Rectal smooth muscle tissue (tissue), 1 donor: ENCODE measurements around the gene AHSA1.

Experiments used
- H3K27ac ChIP-seq: one replicate; pipeline ENCODE4 v1.7.0; 2013; ENCODE audit warnings: low read depth, low read length, inconsistent platforms
- H3K27me3 ChIP-seq: one replicate; pipeline ENCODE4 v1.7.0; 2013; ENCODE audit warnings: low read length; ENCODE audit not compliant: control insufficient read depth, insufficient read depth
- H3K36me3 ChIP-seq: one replicate; pipeline ENCODE4 v1.7.0; 2013; ENCODE audit warnings: low read length; ENCODE audit not compliant: control insufficient read depth, insufficient read depth
- H3K4me1 ChIP-seq: one replicate; pipeline ENCODE4 v1.7.0; 2013; ENCODE audit warnings: low read length; ENCODE audit not compliant: control insufficient read depth, insufficient read depth
- H3K4me3 ChIP-seq: one replicate; pipeline ENCODE4 v1.7.0; 2013; ENCODE audit warnings: low read length
- H3K9ac ChIP-seq: one replicate; pipeline ENCODE4 v1.7.0; 2013; ENCODE audit warnings: low read length

The AHSA1 gene

DNA sequence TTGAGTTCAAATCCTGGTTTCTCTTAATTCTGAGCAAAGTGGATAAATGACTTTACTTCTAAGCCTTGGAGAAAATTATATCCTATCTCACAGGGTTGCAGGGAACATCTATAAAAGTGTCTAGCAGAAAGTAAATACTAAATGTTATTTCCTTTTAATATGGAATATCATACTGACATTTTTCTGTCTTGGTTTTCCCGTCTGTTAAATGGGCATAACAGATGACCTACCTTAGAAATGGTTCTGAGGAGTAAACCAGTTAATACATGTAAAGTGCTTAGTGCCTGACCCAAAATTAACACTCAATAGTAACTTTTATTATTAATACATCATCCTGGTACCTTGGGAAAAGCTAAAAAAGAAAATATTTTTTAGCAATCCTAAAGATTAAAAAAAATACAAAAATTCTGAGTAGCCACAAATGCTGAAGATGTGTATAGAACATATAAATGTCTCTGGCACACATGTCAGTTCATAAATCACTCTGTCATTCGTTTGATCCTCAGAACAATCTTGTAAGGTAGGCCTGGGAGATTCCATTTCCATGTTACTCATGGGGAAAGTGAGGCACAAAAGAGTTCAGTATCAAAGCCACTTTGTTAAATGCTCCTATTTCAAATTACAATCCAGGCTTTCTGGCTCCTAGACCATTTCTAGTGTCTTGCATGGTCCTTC, 1.8 kb upstream of the AHSA1 start:
- H3K36me3 ChIP-seq: peaks cover 6% of the 10 kb centered on the region
- no peak overlapping the region for H3K27ac ChIP-seq
- H3K27me3 ChIP-seq: no peaks in the 10 kb centered on the region
- H3K9ac ChIP-seq: no peak overlapping the region
- H3K4me1 ChIP-seq: peaks cover 12% of the 10 kb centered on the region
- no peak overlapping the region for H3K4me3 ChIP-seq

DNA sequence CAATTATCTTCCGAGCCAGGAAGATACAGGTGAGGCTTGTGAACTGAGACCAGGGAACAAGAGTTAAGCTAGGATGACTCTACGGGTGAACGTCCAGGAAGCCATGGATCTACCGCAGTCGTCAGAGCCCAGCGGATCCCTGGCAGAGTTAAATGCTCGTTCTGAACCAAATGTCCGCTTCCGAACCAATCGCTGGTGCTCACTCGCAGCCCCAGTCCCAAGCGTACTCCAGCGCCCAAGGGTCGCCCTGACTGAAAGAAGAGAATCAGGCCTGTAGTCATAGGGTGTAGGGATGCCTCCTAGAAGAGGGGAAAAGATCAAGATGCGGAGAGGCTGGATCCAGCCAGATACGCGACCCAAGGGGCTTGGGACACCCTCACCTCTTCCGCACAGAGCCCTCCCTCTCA, 775 bp upstream of the AHSA1 start:
- Histone ChIP-seq H3K9ac (peak overlapping the region; percentile 96), H3K27ac (peak overlapping the region; percentile 76), H3K27me3 (no peaks in the 10 kb centered on the region), H3K4me3 (peak overlapping the region; percentile 100), H3K36me3 (peaks cover 14% of the 10 kb centered on the region), H3K4me1 (peaks cover 12% of the 10 kb centered on the region)

DNA sequence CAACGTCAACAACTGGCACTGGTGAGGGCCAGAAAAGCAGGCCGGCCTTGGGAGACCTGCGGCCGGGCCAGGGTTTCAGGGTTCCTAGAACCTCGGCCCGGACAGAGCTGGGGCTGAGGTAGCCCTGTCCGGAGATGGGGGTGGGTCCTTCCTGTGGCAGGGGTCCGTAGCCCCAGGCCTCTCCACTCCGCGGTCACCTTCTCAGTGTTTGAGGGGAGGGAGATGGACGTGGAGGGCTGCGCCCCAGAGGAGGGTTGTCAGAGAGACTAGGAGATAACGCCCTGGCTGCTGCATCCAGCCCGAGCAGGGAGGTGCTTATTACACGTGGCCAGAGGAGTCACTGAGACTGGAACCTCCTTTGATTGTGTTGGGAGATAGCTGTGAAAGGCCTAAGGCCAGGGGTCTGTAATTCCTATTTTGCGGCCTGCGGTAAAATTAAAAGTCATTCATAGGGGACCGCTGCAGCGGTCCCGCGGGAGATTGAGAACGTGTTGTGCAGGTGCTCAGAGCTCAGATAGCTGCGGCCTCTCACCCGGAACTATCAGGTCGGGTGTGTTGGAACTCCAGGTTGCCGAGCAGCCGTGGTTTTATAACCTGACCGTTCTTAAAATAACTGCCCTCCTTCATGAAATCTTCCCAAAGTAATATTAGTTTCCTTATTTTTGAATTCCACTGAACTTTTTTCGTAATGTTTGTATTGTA, 507 bp downstream of the AHSA1 start:
- peak overlapping the region; percentile 97 for H3K27ac ChIP-seq
- H3K9ac ChIP-seq: peak overlapping the region; percentile 84
- no peaks in the 10 kb centered on the region for H3K27me3 ChIP-seq
- peaks cover 21% of the 10 kb centered on the region for H3K36me3 ChIP-seq
- peak overlapping the region; percentile 100 for H3K4me3 ChIP-seq
- peaks cover 12% of the 10 kb centered on the region for H3K4me1 ChIP-seq

DNA sequence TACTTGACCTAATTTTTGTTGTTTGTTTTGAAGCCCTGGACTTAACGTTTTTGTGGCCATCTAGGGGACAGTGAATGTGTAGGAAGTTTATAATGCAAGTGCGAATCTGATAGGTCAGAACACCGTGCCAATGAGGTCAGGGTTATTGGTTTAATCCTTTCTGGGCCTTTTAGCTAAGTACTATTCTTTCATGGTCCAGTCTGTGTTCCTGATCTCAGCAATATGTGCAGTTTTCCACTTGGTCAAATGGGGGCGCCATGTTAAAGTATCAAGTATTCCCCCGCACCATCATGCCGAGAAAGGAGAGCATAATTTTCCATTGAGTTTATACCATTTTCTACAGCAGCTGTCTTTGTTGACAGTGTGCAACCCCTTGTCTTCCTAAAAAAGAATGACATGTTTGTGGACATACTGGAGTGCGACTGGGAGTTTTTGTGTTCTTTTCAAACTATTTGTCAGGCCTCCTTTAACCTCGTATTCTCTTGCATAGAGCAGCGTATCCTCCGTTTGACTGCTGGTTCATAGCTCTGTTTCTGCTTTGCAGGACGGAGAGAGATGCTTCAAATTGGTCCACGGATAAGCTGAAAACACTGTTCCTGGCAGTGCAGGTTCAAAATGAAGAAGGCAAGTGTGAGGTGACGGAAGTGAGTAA, 1.3 kb downstream of the AHSA1 start:
- Histone ChIP-seq H3K9ac (no peak overlapping the region), H3K4me1 (peaks cover 12% of the 10 kb centered on the region), H3K36me3 (peaks cover 26% of the 10 kb centered on the region), H3K27me3 (no peaks in the 10 kb centered on the region), H3K27ac (no peak overlapping the region), H3K4me3 (peak overlapping the region; percentile 100)

DNA sequence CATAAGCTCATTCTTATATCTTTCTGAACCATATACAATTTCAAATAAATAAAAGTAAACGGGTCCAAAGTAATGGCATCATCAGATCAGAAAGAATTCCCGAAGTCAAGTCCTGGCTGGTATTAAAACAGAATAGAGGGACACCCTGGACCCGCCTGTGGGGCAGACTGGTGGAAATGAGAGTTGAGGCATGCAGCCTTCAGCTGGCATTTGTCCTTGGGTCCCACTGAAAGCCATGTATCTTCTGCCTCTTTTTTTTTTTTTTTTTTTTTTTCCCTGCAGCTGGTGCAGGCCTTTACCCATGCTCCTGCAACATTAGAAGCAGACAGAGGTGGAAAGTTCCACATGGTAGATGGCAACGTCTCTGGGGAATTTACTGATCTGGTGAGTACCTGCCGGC, 9.9 kb downstream of the AHSA1 start:
- Histone ChIP-seq H3K4me3 (no peak overlapping the region), H3K27me3 (no peaks in the 10 kb centered on the region), H3K36me3 (peaks cover 25% of the 10 kb centered on the region), H3K9ac (no peak overlapping the region), H3K27ac (no peak overlapping the region), H3K4me1 (no peaks in the 10 kb centered on the region)

DNA sequence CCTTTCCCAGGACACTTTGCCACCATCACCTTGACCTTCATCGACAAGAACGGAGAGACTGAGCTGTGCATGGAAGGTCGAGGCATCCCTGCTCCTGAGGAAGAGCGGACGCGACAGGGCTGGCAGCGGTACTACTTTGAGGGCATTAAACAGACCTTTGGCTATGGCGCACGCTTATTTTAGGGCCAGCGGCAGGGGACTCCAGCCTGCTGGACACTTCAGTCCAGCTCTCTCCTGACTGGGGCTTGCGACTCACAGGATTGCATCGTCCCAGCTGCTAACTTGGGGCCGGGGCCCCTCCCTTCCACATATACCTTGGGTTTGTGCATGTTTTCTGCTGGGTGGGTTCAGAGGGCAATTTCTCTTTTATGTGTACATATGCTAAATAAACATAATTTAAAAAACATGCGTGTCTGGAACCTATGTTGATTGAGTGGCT, 11.2 kb downstream of the AHSA1 start:
- H3K27ac ChIP-seq: no peak overlapping the region
- no peak overlapping the region for H3K4me3 ChIP-seq
- H3K27me3 ChIP-seq: no peaks in the 10 kb centered on the region
- no peaks in the 10 kb centered on the region for H3K4me1 ChIP-seq
- H3K9ac ChIP-seq: no peak overlapping the region
- H3K36me3 ChIP-seq: peaks cover 20% of the 10 kb centered on the region

DNA sequence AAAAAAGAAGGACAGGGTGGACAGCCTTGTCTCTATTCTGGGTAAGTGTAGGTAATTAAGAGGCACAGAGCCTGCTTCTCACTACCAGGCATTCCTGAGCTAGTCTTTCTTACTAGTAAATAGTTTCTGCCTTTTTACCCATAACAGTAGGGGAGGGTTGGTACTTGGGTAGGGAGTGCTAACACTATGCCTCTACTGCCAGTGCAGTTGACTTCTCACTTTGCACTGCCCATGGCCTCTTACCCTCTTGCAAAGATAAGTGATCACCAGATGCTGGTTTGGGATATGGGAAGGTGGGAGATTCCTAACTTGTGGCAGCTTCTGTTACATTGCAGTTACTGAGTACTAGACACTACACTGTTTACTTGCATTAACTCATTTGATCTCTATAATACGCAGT, 11.6 kb downstream of the AHSA1 start:
- Histone ChIP-seq H3K9ac (no peak overlapping the region), H3K4me1 (no peaks in the 10 kb centered on the region), H3K27ac (no peak overlapping the region), H3K27me3 (no peaks in the 10 kb centered on the region), H3K36me3 (peaks cover 16% of the 10 kb centered on the region), H3K4me3 (no peak overlapping the region)

DNA sequence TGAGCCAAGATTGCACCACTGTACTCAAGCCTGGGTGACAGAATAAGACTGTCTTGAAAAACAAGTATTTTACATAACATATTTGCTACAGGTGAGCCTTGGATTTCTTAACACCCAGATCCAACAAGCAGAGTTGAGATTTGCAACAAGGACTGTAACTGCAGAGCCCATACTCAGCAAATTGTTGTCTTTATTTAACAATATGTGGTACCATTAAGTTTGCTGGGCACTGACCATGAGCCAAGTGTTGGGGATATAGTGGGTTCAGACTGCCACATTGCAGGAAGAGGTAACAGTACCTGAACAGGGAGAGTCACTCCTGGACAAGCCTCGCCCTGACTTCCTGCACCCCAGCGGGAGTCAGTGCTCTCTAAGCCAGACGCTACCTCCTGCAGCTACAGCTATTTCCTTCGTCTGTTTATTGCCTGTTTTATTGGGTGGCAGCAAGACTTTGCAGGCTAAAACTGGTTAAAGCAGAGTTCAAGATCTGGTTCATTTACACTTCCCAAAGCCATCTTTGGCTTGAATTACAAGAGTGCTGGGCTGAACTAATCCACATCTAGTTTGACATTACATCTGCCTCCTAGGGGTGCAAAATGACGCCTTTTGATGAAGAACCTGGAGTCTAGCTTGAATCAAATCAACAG, 12.5 kb downstream of the AHSA1 start:
- H3K9ac ChIP-seq: no peak overlapping the region
- H3K4me3 ChIP-seq: no peak overlapping the region
- H3K27me3 ChIP-seq: no peaks in the 10 kb centered on the region
- no peaks in the 10 kb centered on the region for H3K4me1 ChIP-seq
- H3K36me3 ChIP-seq: peaks cover 14% of the 10 kb centered on the region
- H3K27ac ChIP-seq: no peak overlapping the region

DNA sequence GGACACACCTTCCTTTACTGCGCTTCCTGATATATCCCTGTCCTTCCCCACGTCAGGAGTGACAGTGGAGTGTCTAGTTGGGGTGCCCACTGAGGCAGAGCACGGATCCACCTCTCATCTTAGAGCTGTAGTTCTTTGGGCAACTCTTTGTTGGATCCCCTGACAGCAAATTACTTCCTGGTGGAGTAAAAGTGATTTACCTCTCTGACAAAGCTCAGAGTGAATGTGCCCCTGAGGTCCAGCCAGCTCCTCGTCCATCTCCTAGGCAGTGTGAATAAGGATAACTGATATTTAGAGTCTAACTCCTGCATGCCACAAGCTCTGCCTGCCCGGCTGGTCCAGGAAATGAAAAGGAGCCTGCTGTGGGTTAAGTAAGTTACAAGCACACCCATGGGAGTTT, 16.0 kb downstream of the AHSA1 start:
- no peaks in the 10 kb centered on the region for H3K27me3 ChIP-seq
- H3K4me3 ChIP-seq: no peak overlapping the region
- H3K27ac ChIP-seq: no peak overlapping the region
- no peaks in the 10 kb centered on the region for H3K4me1 ChIP-seq
- H3K36me3 ChIP-seq: peaks cover 6% of the 10 kb centered on the region
- no peak overlapping the region for H3K9ac ChIP-seq

DNA sequence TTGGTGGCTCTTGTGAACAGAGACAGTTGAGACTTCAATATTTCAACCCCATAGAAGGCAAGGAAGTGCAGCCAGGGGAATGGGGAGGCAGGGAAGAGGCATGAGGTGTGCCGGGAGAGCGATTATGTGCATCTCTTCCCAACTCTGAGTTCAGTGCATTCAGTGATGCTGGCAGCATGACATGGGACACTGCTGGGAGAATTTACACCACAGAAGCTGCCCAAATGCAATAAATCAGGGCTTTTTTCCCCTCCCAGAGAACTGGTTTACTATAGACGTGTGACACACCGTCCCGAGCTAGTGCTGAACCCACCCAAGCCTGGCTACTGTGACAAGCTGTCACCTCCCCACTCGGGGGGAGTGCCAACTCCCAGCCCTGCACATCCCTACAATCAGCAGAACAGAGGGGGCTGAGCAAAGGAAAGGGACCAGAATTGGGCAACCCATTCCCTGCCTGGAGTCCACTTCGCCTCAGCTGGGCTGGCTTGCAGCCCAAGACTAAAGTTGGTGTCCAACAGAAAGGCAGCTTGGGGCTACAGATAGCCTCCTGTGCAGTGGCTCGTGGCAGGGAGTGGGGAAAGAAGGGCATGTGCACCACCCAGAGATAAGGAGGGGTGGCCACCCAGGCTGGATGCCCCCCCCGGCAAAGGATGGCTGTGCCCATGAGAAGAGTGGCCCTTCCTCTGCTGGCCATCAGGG, 16.7 kb downstream of the AHSA1 start:
- Histone ChIP-seq H3K4me3 (no peak overlapping the region), H3K27ac (no peak overlapping the region), H3K9ac (no peak overlapping the region), H3K27me3 (no peaks in the 10 kb centered on the region), H3K36me3 (peaks cover under 1% of the 10 kb centered on the region), H3K4me1 (no peaks in the 10 kb centered on the region)

DNA sequence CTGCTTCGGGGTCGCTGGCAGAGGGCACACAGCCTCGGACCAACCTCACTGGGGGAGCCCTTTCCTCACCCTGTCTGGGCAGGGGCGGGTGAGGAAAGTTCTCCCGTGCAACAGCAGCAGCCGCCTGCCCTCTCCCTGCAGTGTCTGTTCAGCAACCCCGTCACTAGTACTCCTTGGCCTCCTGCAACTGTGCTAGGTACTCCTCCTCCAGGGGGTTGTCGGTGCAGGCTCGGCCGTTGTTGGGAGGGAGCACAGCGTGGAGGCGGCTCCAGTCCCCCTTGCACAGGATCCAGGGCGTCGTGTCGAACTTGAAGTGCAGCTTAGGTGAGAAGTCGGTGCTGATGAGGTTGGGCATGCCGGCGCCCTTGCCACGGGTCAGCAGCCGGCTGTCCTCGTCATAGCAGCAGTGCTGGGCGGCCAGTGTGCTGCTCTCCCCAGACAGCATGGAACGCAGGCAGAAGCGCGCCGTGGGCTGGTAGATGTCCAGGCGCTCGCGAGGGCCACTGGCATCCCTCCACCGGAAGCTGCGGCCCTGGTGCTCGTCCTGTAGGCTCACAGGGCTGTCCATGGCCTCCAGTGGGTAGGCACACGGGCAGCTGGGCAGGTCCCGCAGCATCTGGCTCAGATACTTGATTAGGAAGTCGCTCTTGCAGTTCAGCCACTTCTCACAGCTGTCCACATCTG, 17.7 kb downstream of the AHSA1 start:
- no peak overlapping the region for H3K9ac ChIP-seq
- H3K4me1 ChIP-seq: no peaks in the 10 kb centered on the region
- no peaks in the 10 kb centered on the region for H3K36me3 ChIP-seq
- no peak overlapping the region for H3K4me3 ChIP-seq
- no peaks in the 10 kb centered on the region for H3K27me3 ChIP-seq
- H3K27ac ChIP-seq: no peak overlapping the region
